ENCODE measurements around the gene TULP4. TPM values are rescaled to one million over a fixed set of nuclear protein-coding genes. Genes with fewer than 3 reads are reported as not detected.
A peak's percentile ranks its signal among the peaks of the same experiment; 100 is the strongest.

The TULP4 gene
- total RNA-seq, 6 experiments from 2014 or later = 27.0 to 42.4 (median 32.3) TPM

- WGBS (ENCODE audit: insufficient coverage, low coverage, low lambda C conversion rate, missing lambda C conversion rate) = 100% methylated on average over 1 of the region's 1 CpG
- TF ChIP-seq CTCF (IDR thresholded peaks at IDR 0.05) = no peak
- TF ChIP-seq POLR2A (IDR thresholded peaks at IDR 0.05) = no peak
- Histone ChIP-seq H3K27ac (no peak overlapping the region), H3K4me3 (no peak overlapping the region), H3K27me3 (no peaks in the 10 kb centered on the region), H3K9me3 (no peaks in the 10 kb centered on the region), H3K36me3 (peaks cover 0 to 12% (median 1%) of the 10 kb centered on the region in 4 donors), H3K4me1 (no peaks in the 10 kb centered on the region)
- no peak for ATAC-seq
- intact Hi-C loops (cut with DNase I) = no loop called here
- DNase-seq = no peak
Observed at GRCh38 chr6:158499601-158500000, 187.3 kb downstream of the TULP4 start.

GRCh38 chr6:158500016-158500735, 187.9 kb downstream of the TULP4 start:
- H3K36me3 ChIP-seq = peaks cover 0 to 12% (median 1%) of the 10 kb centered on the region in 4 donors

GRCh38 chr6:158501360-158502262, 189.3 kb downstream of the TULP4 start:
- ATAC-seq = no peak
- Histone ChIP-seq H3K27ac (no peak overlapping the region), H3K4me1 (no peaks in the 10 kb centered on the region), H3K4me3 (no peak overlapping the region), H3K27me3 (no peaks in the 10 kb centered on the region), H3K9me3 (no peaks in the 10 kb centered on the region), H3K36me3 (peaks cover 0 to 12% (median 0%) of the 10 kb centered on the region in 4 donors)
- WGBS (ENCODE audit: insufficient coverage, low coverage, low lambda C conversion rate, missing lambda C conversion rate) = 100% methylated on average over 7 of the region's 26 CpGs
- TF ChIP-seq CTCF (IDR thresholded peaks at IDR 0.05) (no peak), POLR2A (IDR thresholded peaks at IDR 0.05) (no peak)
- intact Hi-C loops (cut with DNase I) = no loop called here
- DNase-seq = no peak

More at GRCh38 chr6:158500016-158500735, 187.9 kb downstream of the TULP4 start:
- H3K9me3 ChIP-seq = no peaks in the 10 kb centered on the region
- H3K4me1 ChIP-seq = no peaks in the 10 kb centered on the region
- H3K27me3 ChIP-seq = no peaks in the 10 kb centered on the region
- no peak for DNase-seq
- 96% methylated on average over 3 of the region's 8 CpGs for WGBS (ENCODE audit: insufficient coverage, low coverage, low lambda C conversion rate, missing lambda C conversion rate)
- ATAC-seq = no peak
- TF ChIP-seq CTCF (IDR thresholded peaks at IDR 0.05) (no peak), POLR2A (IDR thresholded peaks at IDR 0.05) (no peak)
- no peak overlapping the region for H3K27ac ChIP-seq
- H3K4me3 ChIP-seq = no peak overlapping the region
- intact Hi-C loops (cut with DNase I) = no loop called here

GRCh38 chr6:158502263-158502950, 190.1 kb downstream of the TULP4 start:
- DNase-seq (no peak), ATAC-seq (peak in 1 of 4 donors; percentile 22)
- Histone ChIP-seq H3K4me1 (no peaks in the 10 kb centered on the region), H3K9me3 (no peaks in the 10 kb centered on the region), H3K4me3 (no peak overlapping the region), H3K36me3 (peaks cover 0 to 12% (median 0%) of the 10 kb centered on the region in 4 donors), H3K27ac (no peak overlapping the region), H3K27me3 (no peaks in the 10 kb centered on the region)
- intact Hi-C loops (cut with DNase I) = no loop called here
- TF ChIP-seq POLR2A (IDR thresholded peaks at IDR 0.05) (no peak), CTCF (IDR thresholded peaks at IDR 0.05) (no peak)
- WGBS (ENCODE audit: insufficient coverage, low coverage, low lambda C conversion rate, missing lambda C conversion rate) = 88% methylated on average over 3 of the region's 43 CpGs
